A673 (cell line): ENCODE results near the gene SLC6A6. TPM values are rescaled to one million over a fixed set of nuclear protein-coding genes. Genes with fewer than 3 reads are reported as not detected.

Experiments used
- BruUV-seq: library from RNA; stranded (reverse); fragments of 400-500 nt; replicated peaks from 2 replicates; lab custom pipeline; 2021; lab: Mats Ljungman, UMichigan
- CTCF ChIA-PET: fragments of 300-600 bp; sonication (Branson Sonifier 250); formaldehyde crosslinking; loops from one replicate; lab custom pipeline; 2022; ENCODE audit warnings: antibody characterized with exemption; lab: Charles Lee
- POLR2A ChIA-PET: fragments of 300-600 bp; sonication (Branson Sonifier 250); formaldehyde crosslinking; loops from one replicate; lab custom pipeline; 2022; ENCODE audit warnings: antibody characterized with exemption; ENCODE audit not compliant: low non-redundant PET; lab: Charles Lee
- DNase-seq: peaks from one replicate; pipeline ENCODE4 v3.0.0-alpha.2; 2015; ENCODE audit warnings: low spot score
- H3K27ac ChIP-seq: fragments of 200-600 bp; sonication (generic); 2 replicates; pipeline ENCODE4 v1.5.1; 2016; ENCODE audit warnings: mixed run types, low read depth, mild to moderate bottlenecking, mixed read lengths, antibody characterized with exemption, low read length; ENCODE audit not compliant: poor library complexity, severe bottlenecking
- H3K27me3 ChIP-seq: fragments of 200-600 bp; sonication (generic); replicated peaks from 2 replicates; pipeline ENCODE4 v1.6.1; 2017; ENCODE audit warnings: mixed run types, low read depth, mild to moderate bottlenecking, mixed read lengths, antibody characterized with exemption, low read length; ENCODE audit not compliant: insufficient read depth, poor library complexity
- H3K36me3 ChIP-seq: fragments of 200-600 bp; sonication (generic); 2 replicates; pipeline ENCODE4 v1.6.1; 2016; ENCODE audit warnings: mixed run types, mild to moderate bottlenecking, mixed read lengths, antibody characterized with exemption, low read length; ENCODE audit not compliant: insufficient read depth, poor library complexity, severe bottlenecking
- H3K4me1 ChIP-seq: fragments of 200-600 bp; sonication (generic); 2 replicates; pipeline ENCODE4 v1.6.1; 2017; ENCODE audit warnings: mixed run types, mild to moderate bottlenecking, mixed read lengths, antibody characterized with exemption, low read length; ENCODE audit not compliant: insufficient read depth, poor library complexity, severe bottlenecking
- H3K4me3 ChIP-seq: fragments of 200-600 bp; sonication (generic); 2 replicates; pipeline ENCODE4 v1.5.1; 2016; ENCODE audit warnings: low read depth, mixed run types, mild to moderate bottlenecking, mixed read lengths, low read length; ENCODE audit not compliant: poor library complexity, severe bottlenecking
- H3K9me3 ChIP-seq: fragments of 200-600 bp; sonication (generic); 2 replicates; pipeline ENCODE4 v1.6.1; 2016; ENCODE audit warnings: mixed run types, low read depth, mild to moderate bottlenecking, mixed read lengths, antibody characterized with exemption, low read length; ENCODE audit not compliant: poor library complexity, severe bottlenecking
- CTCF ChIP-seq: fragments of 300-800, 200-600 bp; sonication (generic); conservative IDR thresholded peaks from 2 replicates; pipeline ENCODE4 v1.5.1; 2017; ENCODE audit warnings: low read depth, mild to moderate bottlenecking, antibody characterized with exemption, low read length, moderate library complexity, mixed read lengths
- EZH2 ChIP-seq: fragments of 200-600 bp; sonication (generic); IDR thresholded peaks from 2 replicates; pipeline ENCODE4 v1.6.1; 2017; ENCODE audit warnings: borderline replicate concordance, low read depth, mild to moderate bottlenecking, mixed read lengths, antibody characterized with exemption, low read length; ENCODE audit not compliant: poor library complexity, severe bottlenecking
- intact Hi-C: fragments of 100-400 bp; cut with micrococcal nuclease; formaldehyde crosslinking; loops from one replicate; pipeline ENCODE4 v1.10.0; 2022; ENCODE audit not compliant: unreplicated experiment
- total RNA-seq: library from RNA; stranded (reverse); gene quantifications from 2 replicates; pipeline ENCODE4 v1.2.3, GENCODE V29; 2021

The SLC6A6 gene
- total RNA-seq, 1 experiment from 2014 or later: 55.1 TPM

GRCh38 chr3:14472471-14473351 lies 70.3 kb downstream of the SLC6A6 start:
- H3K36me3 ChIP-seq: peaks cover 17% of the 10 kb centered on the region
- no peak overlapping the region for H3K4me3 ChIP-seq
- H3K27ac ChIP-seq: no peak overlapping the region
- no TSS peak for BruUV-seq
- intact Hi-C loops: no loop called here
- no peaks in the 10 kb centered on the region for H3K27me3 ChIP-seq
- H3K4me1 ChIP-seq: no peaks in the 10 kb centered on the region
- H3K9me3 ChIP-seq: no peaks in the 10 kb centered on the region
- DNase-seq: no peak
- ChIA-PET CTCF (no interaction called here), POLR2A (no interaction called here)
- TF ChIP-seq EZH2: no peak
- no peak for TF ChIP-seq CTCF

- CTCF ChIA-PET: no interaction called here
- TF ChIP-seq EZH2 (no peak), CTCF (no peak)
- DNase-seq: no peak
- no peaks in the 10 kb centered on the region for H3K27me3 ChIP-seq
- POLR2A ChIA-PET: no interaction called here
- H3K9me3 ChIP-seq: no peaks in the 10 kb centered on the region
- no peaks in the 10 kb centered on the region for H3K4me1 ChIP-seq
- no peak overlapping the region for H3K27ac ChIP-seq
- BruUV-seq: no TSS peak
- H3K4me3 ChIP-seq: no peak overlapping the region
- intact Hi-C loops: no loop called here
- H3K36me3 ChIP-seq: peaks cover 13% of the 10 kb centered on the region
Measured at GRCh38 chr3:14473411-14473891, 71.0 kb downstream of the SLC6A6 start.

GRCh38 chr3:14474363-14475081 lies 72.1 kb downstream of the SLC6A6 start:
- Histone ChIP-seq H3K27ac (no peak overlapping the region), H3K27me3 (no peaks in the 10 kb centered on the region), H3K4me1 (no peaks in the 10 kb centered on the region), H3K9me3 (no peaks in the 10 kb centered on the region), H3K36me3 (peaks cover 19% of the 10 kb centered on the region), H3K4me3 (no peak overlapping the region)
- TF ChIP-seq CTCF: no peak
- TF ChIP-seq EZH2: no peak
- POLR2A ChIA-PET: no interaction called here
- intact Hi-C loops: no loop called here
- CTCF ChIA-PET: no interaction called here
- no peak for DNase-seq
- no TSS peak for BruUV-seq
